ENCODE data around the gene DHX58.

Gene DHX58

DNA sequence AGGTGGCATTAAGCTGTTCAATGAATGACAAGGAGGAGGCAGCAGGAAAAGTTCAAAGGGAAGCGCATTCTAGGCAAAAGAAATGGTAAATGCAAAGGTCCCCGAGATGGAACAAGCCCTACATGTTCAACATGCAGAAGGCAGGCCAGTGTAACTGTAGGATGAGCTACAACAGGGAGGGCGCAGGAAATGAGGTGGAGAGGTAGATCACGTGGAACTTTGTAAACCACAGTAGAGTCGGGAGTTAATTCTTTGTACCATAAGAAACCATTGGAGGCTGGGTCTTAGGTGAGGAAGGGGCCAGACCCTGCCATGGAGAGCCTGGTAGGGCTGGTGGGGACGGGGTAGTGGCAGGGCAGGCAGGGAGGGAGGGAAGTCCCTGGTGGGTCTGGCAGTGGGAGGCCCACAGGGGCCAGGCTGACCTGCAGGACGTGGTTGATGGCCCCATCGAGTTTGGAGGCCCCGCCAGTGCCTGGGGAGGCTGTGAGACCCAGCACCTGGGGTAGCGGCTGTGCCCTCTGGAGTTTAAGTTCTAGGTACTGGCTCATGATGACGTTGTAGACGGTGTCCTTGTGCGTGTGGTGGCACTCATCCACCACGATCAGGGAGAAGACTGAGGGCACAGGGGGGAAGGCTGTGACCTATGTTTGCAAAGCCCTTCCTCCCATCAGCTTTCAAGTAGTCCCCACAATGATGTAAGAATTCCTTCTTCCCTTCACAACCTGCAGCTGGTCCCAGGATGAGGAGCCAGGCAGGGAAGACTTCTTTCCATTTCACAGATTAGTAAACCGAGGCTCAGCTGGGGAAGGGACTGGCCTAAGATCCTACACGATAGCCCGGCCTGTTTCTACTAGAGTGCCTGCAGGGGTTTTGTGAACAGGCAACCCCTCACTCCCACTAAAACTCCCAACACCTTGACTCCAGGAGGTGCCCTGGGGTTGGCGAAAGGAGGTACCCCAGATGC lies 1.9 kb downstream of the DHX58 start:
- no peak for DNase-seq (ENCODE audit: low read depth in 3 of 3)

DNA sequence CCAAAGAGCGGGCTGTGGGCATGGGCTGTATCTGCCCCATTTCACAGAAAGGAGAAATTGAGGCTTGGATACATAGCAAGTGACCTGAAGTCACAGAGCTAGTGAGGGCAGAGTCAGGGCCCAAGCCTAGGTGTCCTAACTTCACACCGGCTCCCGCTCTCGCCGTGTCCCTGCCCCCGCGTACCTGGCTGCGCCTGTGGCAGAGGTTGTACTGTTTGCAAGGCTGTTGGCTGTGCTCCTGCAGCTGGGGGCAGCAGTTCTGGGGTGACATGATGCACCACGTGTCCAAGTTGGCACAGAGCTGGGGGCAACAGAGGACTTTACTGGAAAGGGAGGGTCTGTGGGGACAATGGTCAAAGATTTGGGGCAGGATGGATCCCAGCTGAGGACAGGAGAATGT lies 3.4 kb downstream of the DHX58 start:
- no peak for DNase-seq (ENCODE audit: low read depth in 3 of 3)

DNA sequence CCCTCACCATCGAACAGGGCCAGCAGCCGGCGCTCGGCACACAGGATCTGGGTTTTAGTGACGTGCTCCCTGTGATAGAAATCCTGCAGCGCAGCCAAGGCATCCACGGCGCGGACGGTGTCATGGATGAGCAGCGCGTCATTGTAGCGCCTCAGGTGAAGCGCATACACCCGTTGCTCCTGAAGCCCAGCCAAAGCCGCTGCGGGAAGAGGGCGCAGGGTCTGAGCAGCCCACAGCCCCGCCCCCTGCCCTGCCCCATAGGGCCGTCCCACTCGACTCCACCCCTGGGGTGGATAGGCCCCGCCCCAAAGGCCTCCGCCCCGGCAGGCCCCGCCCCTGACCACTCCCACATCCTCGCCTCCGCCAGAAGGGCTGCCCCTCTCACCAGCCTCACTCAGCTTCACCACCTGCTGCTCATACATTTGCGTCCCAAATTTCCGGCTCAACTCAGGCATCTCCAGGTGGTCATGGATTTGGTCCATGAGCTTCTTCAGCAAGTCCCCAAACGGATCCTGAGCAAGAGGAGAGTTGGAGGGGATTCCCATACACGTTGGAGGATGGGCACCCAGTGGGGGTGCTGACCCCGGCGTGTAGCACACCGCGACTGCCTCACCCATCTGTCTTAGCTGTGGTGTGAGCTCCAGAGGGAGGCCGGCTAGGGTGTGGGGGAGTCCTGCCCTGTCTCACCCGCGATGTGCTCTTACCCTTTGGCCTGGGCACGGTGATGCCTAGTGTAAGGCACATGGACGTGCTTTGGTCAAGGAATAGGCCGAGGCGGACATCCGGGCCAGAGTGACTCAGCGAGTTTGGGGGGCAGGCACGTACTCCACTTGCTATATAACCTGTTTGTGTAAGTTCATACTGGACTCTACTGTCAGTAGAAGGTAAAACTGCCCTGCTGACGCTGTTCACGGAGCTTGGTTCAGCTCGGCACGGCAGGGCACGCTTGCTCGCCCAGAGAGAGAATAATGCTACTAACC lies 4.6 kb downstream of the DHX58 start:
- peak; percentile 83 to 85 (median 83) for DNase-seq (ENCODE audit: low read depth in 3 of 3)

DNA sequence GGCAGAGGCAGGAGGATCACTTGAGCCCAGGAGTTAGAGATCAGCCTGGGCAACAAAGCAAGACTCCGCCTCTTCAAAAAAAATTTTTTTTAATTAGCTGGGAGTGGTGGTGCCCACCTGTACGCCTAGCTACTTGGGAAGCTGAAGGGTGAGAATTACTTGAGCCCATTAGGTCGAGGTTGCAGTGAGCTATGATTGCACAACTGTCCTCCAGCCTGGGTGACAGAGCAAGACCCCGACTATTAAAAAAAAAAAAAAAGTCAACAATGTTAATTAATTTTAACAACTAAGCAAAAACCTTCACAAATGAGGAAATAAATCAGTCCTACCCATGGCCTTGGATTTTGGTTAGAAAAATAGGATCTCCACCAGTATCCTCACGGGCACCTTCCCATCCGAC lies 5.4 kb downstream of the DHX58 start:
- DNase-seq (ENCODE audit: low read depth in 3 of 3), result no peak

DNA sequence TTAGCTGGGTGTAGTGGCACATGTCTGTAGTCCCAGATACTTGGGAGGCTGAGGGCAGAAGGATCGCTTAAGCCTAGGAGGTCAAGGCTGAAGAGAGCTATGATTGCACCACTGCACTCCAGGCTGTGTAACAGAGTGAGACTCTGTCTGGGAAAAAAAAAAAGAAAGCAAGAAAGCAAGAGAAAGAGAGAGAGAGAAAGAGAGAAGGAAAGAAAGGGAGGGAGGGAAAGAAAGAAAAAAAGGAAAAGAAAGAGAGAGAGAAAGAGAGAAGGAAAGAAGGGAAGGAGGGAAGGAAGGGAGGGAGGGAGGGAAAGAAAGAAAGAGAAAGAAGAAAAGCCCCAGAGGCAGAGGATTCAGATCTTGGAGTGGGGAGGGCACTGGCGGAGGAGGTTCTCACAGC lies 6.5 kb downstream of the DHX58 start:
- DNase-seq (ENCODE audit: low read depth in 3 of 3), result no peak

DNA sequence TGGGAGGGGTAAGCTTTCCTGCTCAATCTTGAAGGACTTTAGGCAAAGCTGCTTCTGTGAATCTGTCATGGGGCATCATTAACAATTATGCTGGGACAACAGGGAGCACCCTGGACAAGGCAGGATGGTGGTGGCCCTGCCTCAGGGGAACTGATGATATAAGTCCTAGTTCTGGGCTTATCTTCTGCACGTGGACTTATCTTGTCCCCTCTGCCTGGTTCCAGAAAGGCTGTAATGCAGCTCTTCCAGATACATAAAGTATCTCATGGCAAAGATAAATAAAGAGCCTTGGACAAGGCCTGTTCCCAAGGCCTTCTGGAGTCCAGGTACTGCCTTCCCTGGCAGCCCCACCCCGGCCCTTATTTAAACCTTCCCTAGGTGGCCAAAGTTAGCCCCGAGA lies 8.2 kb downstream of the DHX58 start:
- no peak for DNase-seq (ENCODE audit: low read depth in 3 of 3)

DNA sequence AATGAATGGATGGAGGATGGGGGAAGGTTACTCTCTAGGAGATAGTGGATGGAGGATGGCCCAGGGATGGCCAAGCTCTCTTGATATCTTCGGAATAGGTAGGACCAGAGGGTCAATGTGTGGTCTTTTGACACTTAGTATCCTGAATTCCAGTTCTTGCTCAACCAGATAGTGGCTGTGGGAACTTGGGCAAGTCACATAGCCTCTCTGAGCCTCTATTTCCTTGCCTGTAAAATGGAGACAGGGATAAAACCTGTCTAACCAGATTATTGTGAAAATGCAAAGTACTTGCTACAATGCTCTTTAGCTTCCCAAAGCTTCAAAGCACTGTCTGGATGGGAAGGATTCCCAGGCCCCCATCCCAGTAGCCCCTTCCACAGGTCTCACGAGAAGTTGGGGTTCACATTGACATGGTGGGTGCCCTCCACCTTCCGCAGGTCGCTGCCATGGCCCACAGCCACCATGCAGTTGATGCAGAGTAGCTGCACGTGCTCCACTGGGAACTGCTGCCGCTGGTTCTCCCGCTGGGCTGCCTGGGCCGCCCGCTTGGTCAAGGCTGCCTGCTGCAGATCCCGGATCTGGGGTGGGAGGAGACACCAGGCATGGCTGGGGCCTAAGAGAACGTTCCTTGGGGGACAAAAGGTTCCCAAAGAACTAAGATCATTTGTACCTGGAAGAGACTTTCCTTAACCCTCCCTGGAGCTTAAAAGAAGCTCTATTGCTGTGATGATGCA lies 9.1 kb downstream of the DHX58 start:
- DNase-seq (ENCODE audit: low read depth in 3 of 3), result no peak

DNA sequence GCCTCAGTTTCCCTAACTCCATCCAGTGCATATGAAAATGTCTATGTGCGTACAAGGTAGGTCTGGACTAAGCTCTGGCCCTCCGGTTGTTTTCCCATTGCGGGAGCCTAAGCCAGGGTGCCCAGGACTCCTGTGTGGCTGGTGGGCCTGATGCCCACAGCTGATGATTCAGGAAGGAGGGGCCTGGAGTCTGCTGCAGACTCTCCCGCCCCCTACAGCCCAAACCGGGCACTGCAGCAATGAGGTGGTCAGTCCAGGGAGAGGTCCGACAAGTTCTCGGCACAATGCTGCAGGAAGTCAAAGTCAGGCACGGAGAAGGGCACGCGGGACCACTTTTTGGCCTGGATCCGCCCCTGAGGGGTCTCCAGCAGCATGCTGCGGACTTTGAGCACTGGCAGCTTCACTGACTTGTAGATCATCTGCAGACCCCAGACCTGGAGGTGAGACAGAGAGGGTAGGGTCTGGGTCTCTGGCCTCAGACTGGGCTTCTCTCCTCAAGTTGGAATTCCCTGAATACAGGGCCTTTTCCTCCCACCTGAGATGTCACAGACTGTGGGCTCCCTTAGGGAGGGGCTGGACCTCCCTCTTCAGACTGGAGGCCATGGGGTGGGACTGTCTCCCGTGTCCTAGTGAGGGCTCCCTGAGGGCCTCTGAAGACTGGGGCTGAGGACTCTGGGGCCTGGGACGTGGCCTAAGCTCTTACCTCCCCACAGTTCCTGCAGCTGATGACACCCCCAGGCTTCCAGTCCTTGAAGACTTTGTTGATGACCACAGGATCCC lies 10.8 kb downstream of the DHX58 start:
- peak in 2 of 3 experiments; percentile 21 to 33 for DNase-seq (ENCODE audit: low read depth in 3 of 3)

DNA sequence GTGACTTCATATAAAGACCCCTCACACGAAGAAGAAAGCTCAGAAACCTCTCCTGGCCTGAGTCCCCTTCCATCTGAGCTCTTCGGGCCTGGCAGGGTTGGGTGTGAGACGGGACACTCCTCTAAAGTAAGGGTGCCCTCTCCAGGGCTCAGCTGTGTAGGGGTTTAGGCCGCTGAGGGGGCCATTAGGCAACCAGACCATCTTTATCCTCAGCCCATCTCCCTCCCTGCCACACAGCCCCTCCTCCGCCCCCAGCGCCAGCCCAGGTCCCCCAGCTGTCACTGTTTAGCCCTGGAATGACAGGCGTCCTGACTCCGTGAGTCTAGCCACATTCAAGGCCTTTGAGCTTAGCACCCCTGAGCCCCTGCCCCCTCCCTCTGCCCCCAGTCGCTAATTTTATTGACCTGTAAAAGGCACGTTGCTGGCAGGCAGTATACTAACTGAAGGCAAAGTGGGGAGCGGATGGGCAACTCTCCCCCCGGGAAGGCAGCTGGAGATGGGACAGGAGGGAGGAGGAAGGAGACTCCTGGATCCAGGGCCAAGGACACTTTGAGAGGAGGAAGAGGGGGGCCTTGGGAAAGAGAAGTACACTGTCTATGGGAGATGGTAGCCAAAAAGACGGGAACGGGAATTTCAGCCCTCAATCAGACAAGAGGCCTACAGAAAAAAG lies 13.6 kb downstream of the DHX58 start:
- DNase-seq (ENCODE audit: low read depth in 3 of 3), result no peak

DNA sequence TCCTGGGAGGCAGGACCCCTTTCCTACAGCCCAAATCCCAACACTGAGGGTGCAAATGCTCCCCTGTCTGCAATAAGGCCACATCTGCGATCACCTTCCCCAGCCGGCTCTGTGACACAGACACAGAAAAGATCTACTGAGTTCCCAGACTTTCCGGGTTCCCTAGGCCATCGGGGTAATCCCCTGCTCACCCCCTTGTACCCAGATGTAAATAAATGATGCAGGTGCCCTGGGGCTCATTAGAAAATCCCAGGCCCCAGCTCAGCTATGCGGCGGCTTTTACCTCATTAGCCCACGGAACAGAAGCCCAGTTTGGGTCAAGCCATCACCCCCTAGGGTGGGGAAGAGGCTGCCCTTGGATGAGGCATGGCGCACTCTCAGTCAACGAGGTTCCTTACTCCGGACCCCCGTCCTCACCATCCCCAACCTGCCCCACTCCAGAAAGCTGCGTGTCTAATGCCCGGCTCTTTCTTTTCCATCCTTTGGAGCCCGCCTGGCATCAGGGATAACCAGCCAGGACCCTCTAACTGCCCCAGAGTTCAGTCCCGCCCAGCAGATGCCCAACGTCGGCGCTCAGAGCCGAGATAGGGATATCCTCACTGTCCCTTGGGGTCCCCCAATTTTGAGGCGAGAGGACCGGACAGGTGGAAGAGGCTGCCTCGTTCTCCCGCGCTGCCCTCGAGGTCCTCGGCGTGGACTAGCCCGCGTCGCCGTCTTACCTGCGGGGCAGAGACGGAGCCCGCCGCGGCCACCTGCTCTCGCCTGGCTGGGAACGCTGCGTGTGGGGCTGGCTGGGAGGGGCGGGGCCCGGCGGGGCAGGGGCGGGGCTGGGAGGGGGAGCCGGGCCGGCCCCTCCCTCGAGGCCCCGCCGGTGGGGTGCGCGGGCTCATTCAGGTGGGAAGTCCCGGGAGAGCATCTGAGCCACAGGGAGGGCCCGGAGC lies 14.6 kb downstream of the DHX58 start, which contains the start of gene ZNF385C:
ZNF385C (minus strand) TSS at position 783 of the 941 bp plus-strand sequence. CDS start 35,417 bp downstream, outside the sequence.
- peak in 2 of 3 experiments; percentile 26 to 45 for DNase-seq (ENCODE audit: low read depth in 3 of 3)

DNA sequence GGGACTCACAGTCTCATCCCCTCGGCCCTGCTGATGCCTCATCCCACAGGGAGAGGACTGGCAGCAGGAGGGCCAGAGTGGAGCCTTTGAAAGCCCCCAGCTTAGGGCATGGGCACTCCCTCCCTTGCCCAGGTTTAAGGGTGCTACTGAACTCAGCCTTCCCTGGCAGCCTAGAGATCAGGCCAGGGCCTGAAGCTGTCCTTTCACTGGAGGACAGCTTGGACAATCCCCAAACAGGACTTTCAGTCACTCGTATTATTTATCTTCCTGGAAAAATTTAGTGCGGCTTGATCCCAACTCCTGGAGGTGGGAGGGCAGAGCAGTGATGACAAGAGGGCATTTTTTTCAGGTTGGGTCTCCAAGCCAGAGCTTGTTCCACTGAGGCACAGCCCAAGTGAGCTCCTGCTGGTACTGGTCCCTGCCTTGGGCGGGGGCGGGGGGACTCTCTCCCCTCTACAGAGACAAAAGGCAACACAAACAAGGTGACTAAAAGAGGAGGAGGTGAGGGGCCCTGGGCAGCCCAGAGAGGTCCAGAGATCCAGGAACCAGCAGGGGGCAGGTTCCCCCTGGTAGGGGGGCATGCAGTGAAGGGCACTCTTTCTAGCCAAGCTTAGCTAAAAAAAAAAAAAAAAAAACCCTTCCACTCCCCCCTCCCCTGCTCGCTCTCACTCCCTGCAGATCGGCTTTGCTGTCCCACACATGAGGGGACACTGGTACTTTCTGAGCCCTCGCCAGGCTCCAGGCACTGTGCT lies 16.0 kb downstream of the DHX58 start:
- DNase-seq (ENCODE audit: low read depth in 3 of 3), result no peak

DNA sequence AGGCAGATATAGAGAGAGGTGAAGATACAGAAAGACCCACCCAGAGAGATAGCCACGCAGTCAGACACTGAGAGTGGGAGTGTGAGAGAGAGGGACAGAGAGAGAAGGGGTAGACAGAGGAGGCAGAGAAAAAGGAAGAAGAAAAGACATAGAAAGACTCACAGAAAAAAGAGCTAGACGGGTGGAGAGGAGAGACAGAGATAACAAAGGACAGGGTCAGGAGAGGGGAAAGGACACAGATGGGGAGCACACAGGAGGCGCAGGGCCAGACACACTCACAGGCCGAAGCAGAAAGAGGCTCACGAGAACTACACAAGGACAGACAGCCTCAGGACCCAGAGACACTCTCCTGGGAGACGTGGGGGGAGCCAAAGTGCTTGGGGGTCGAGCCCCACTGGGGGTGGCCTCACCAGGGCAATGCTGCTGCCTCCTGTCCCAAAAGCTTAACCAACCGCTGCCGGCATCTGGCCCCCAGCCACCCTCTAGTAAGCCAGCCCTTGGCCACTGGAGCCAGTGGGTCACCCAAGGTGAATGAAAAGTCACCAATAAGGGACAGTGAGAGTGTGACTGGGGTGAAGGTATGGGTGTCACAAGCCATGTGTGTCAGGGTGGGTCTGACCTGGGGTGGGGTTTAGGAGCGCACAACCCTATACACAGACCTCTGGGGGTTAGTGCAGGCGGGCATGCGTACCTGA lies 18.0 kb downstream of the DHX58 start:
- no peak for DNase-seq (ENCODE audit: low read depth in 3 of 3)

DNA sequence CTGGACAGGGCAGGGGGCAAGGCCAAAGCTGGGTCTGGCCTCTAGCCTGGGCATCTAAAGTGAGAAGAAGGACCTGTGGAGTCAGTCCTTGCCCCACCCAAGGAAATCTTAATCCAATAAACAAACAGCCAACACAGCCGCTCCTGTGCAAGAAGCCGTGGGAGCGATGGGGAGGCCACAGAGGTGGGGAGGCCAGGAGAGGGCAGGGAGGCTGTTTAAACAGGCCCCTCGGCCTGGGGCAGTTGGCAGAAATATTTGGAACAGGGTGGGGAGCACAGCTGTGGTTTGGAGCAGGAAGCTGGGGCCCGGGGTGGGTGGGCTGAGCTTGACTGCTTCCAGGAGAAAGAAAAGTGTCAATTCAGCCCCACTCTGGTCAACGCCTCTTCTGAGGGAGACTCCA lies 19.6 kb downstream of the DHX58 start:
- DNase-seq (ENCODE audit: low read depth in 3 of 3), result no peak

DNA sequence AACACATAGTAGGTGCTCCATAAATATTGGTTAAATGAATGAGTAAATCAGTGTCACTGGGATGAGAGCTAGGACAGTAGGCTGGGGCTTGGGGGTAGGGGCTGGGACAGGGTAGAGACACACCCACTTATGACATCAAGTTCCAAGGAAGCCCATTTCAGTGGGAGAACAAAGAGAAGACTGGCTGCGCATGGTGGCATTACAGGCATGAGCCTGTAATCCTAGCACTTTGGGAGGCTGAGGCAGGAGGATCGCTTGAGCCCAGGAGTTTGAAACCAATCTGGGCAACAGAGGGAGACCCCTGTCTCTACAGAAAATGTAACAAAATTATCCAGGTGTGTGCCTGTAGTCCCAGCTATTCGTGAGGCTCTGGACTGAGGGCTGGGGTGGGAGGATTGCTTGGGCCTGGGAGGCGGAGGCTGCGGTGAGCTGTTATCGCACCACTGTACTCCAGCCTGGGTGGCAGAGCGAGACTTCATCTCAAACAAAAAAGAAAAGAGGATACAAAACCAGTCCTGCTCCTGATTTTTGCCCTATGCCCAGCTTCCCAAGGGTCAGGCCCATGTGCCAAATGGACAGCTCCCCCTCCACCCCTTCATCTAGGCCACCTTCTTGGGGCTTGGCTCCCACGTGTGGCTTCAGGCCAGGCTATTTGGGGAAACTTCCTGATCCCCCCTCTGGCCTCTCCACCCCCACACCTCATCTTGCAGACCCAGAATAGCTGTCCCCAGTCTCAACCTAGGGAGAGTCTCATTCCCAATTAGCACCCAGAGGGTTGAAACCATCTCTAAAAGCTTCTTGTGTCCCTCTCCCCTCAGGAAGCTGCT lies 21.3 kb downstream of the DHX58 start:
- DNase-seq (ENCODE audit: low read depth in 3 of 3), result no peak

DNA sequence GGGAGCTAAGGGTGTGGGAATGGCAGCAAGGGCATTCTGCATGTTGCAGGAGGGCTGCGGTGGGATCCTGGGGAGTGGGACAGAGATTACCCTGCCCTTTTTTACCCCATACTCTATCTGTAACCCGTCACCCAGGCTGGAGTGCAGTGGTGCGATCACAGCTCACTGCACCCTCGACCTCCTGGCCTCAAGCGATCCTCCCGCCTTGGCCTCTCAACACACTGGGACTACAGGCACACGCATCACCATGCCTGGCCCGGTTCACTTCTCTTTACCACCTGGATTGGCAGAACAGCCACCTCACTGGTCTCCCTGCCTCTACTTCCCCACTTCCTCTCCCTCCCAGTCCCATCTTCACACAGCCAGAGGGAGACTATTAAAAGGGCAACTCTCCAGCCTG lies 23.8 kb downstream of the DHX58 start:
- no peak for DNase-seq (ENCODE audit: low read depth in 3 of 3)

DNA sequence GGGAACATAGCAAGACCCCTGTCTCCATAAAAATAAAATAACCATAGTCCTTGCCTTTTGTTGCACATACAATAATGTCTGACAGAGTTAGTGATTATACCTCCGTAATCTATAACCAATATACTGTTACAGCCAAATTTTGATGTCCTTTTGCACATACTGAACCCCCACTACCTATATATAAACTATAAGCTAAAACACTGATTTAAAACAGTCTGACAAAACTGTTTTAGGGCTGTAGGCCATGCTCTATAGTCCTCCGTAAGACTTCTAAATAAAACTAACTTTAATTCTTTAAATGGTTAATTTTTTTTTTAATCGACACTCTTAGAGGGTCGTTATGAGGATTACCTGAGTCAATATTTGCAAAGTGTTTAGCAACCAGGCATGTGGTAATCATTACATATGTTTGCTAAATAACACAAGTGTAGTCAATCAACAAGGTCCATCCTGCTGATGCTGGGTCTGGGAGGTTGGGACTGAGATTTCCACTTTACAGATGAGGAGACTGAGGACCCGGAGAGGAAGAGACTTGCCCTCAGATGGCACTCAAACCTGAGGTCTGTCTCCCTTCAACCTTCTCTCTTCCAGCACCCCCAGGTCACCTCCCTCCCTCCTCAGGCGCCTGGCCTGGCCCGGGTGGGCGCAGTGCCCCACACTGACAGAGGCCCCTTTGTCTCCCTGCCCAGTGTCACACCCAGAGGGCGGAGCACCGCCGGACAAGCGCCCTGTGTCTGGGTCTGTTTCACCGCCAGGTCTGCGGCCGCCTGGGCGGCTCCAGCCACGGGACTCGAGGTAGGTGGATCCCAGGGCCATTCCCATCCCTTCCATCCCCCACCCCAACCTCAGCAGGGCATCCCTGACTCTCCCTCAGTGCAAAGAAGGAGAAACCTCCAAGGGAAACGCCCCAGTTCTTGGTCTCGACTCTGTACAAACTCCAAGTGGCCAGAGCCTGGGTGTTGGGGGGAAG lies 24.5 kb downstream of the DHX58 start:
- DNase-seq (ENCODE audit: low read depth in 3 of 3), result no peak
